HEK293 (cell line): ENCODE data around the gene SEC16A.

Experiments
- CTCF ChIA-PET: fragments of 350-600 bp; formaldehyde crosslinking; extraction: SDS; loops from one replicate; lab custom pipeline; 2021; ENCODE audit warnings: antibody characterized with exemption; lab: Yijun Ruan, JAX
- POLR2A ChIA-PET: fragments of 300-600 bp; formaldehyde crosslinking; extraction: SDS; loops from one replicate; lab custom pipeline; 2020; ENCODE audit warnings: antibody characterized with exemption, inconsistent platforms; lab: Yijun Ruan, JAX
- H3K27ac ChIP-seq: fragments of 200-500 bp; sonication (Bioruptor generic); 2 replicates; pipeline ENCODE4 v1.5.1; 2014; ENCODE audit warnings: low read depth, low read length, control low read depth, inconsistent platforms; ENCODE audit errors: extremely low read depth
- H3K36me3 ChIP-seq, 2 experiments: fragments of 200-500 bp in 1 of 2; sonication (Bioruptor generic) in 1 of 2; 1 replicate in 1 of 2; 2 replicates in 1 of 2; pipeline ENCODE4 v1.5.1; 2014 to 2017; ENCODE audit warnings: inconsistent platforms in 2 of 2, low read length in 2 of 2; ENCODE audit not compliant: control insufficient read depth in 2 of 2, insufficient read depth in 1 of 2
- H3K4me1 ChIP-seq: fragments of 200-500 bp; sonication (Bioruptor generic); 2 replicates; pipeline ENCODE4 v1.5.1; 2014; ENCODE audit warnings: mild to moderate bottlenecking, low read length, inconsistent platforms; ENCODE audit not compliant: control insufficient read depth, insufficient read depth
- H3K4me3 ChIP-seq: 2 replicates; pipeline ENCODE4 v1.5.1; 2011; ENCODE audit warnings: low read depth, mild to moderate bottlenecking, control low read depth, low read length, moderate library complexity
- H3K9me3 ChIP-seq: fragments of 200-500 bp; sonication (Bioruptor generic); 2 replicates; pipeline ENCODE4 v1.5.1; 2014; ENCODE audit warnings: low read depth, low read length, inconsistent platforms; ENCODE audit not compliant: control insufficient read depth, insufficient read depth
- KLF8 ChIP-seq: fragments of 450-650 bp; formaldehyde crosslinking; IDR thresholded peaks from 2 replicates; pipeline ENCODE4 v1.5.1; 2016; ENCODE audit warnings: missing biosample characterization, missing genetic modification characterization
- OSR2 ChIP-seq: fragments of 450-650 bp; formaldehyde crosslinking; IDR thresholded peaks from 2 replicates; pipeline ENCODE4 v1.5.1; 2016; ENCODE audit warnings: missing biosample characterization, missing genetic modification characterization
- SP3 ChIP-seq: fragments of 450-650 bp; formaldehyde crosslinking; IDR thresholded peaks from 2 replicates; pipeline ENCODE4 v1.5.1; 2016; ENCODE audit warnings: missing biosample characterization, missing genetic modification characterization
- ZBTB17 ChIP-seq: fragments of 450-650 bp; formaldehyde crosslinking; IDR thresholded peaks from 2 replicates; pipeline ENCODE4 v1.5.1; 2016; ENCODE audit warnings: missing biosample characterization, missing genetic modification characterization
- ZBTB20 ChIP-seq: fragments of 450-650 bp; formaldehyde crosslinking; IDR thresholded peaks from 2 replicates; pipeline ENCODE4 v1.5.1; 2016; ENCODE audit warnings: missing biosample characterization, missing genetic modification characterization
- ZFHX2 ChIP-seq: fragments of 450-650 bp; formaldehyde crosslinking; conservative IDR thresholded peaks from 2 replicates; pipeline ENCODE4 v1.5.1; 2016; ENCODE audit warnings: missing biosample characterization, missing genetic modification characterization
- ZFP3 ChIP-seq: fragments of 450-650 bp; formaldehyde crosslinking; IDR thresholded peaks from 2 replicates; pipeline ENCODE4 v1.5.1; 2016; ENCODE audit warnings: low read depth, missing biosample characterization, missing genetic modification characterization
- ZIC2 ChIP-seq: fragments of 450-650 bp; formaldehyde crosslinking; IDR thresholded peaks from 2 replicates; pipeline ENCODE4 v1.5.1; 2016; ENCODE audit warnings: missing biosample characterization, missing genetic modification characterization
- ZNF248 ChIP-seq: fragments of 450-650 bp; formaldehyde crosslinking; IDR thresholded peaks from 2 replicates; pipeline ENCODE4 v1.5.1; 2017; ENCODE audit warnings: missing biosample characterization, missing genetic modification characterization
- ZNF274 ChIP-seq, 2 experiments: fragments of 200-500 bp in 1 of 2; fragments of 450-650 bp in 1 of 2; sonication (Bioruptor generic) in 1 of 2; formaldehyde crosslinking in 1 of 2; IDR thresholded peaks; 2 replicates each; pipeline versions ENCODE4 v1.5.1 to v1.6.1; 2014 to 2016; ENCODE audit warnings: borderline replicate concordance in 1 of 2, inconsistent platforms in 1 of 2, low read length in 1 of 2, missing biosample characterization in 1 of 2, missing genetic modification characterization in 1 of 2
- ZNF549 ChIP-seq: fragments of 450-650 bp; IDR thresholded peaks from 2 replicates; pipeline ENCODE4 v1.5.1; 2018; ENCODE audit warnings: missing biosample characterization, missing genetic modification characterization, mild to moderate bottlenecking, inconsistent platforms, moderate library complexity
- ZNF600 ChIP-seq: fragments of 450-650 bp; formaldehyde crosslinking; IDR thresholded peaks from 2 replicates; pipeline ENCODE4 v1.5.1; 2016; ENCODE audit warnings: missing biosample characterization, missing genetic modification characterization
- ZNF777 ChIP-seq: fragments of 450-650 bp; formaldehyde crosslinking; IDR thresholded peaks from 2 replicates; pipeline ENCODE4 v1.5.1; 2017; ENCODE audit warnings: missing biosample characterization, missing genetic modification characterization, borderline replicate concordance
- TF ChIP-seq, protein P1 (sequence below): fragments of 450-650 bp; formaldehyde crosslinking; IDR thresholded peaks from 2 replicates; pipeline ENCODE4 v1.5.1; 2016; ENCODE audit warnings: missing biosample characterization, missing genetic modification characterization
- TF ChIP-seq, protein P2 (sequence below): fragments of 450-650 bp; formaldehyde crosslinking; IDR thresholded peaks from 2 replicates; pipeline ENCODE4 v1.5.1; 2017; ENCODE audit warnings: missing biosample characterization, mild to moderate bottlenecking, missing genetic modification characterization, moderate library complexity
- TF ChIP-seq, protein P3 (sequence below): fragments of 450-650 bp; formaldehyde crosslinking; IDR thresholded peaks from 2 replicates; pipeline ENCODE4 v1.5.1; 2016; ENCODE audit warnings: missing biosample characterization, missing genetic modification characterization

Gene SEC16A

GRCh38 chr9:136521537-136521936 is 38.7 kb upstream of the SEC16A start (continued):
- TF ChIP-seq ZFP3 (tag by site-specific recombination) = no peak
- no peak for TF ChIP-seq ZBTB17 (tag by site-specific recombination)
- TF ChIP-seq, protein P1, sequence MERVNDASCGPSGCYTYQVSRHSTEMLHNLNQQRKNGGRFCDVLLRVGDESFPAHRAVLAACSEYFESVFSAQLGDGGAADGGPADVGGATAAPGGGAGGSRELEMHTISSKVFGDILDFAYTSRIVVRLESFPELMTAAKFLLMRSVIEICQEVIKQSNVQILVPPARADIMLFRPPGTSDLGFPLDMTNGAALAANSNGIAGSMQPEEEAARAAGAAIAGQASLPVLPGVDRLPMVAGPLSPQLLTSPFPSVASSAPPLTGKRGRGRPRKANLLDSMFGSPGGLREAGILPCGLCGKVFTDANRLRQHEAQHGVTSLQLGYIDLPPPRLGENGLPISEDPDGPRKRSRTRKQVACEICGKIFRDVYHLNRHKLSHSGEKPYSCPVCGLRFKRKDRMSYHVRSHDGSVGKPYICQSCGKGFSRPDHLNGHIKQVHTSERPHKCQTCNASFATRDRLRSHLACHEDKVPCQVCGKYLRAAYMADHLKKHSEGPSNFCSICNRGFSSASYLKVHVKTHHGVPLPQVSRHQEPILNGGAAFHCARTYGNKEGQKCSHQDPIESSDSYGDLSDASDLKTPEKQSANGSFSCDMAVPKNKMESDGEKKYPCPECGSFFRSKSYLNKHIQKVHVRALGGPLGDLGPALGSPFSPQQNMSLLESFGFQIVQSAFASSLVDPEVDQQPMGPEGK (tag by site-specific recombination) = 0 out of 2 replicates have a peak, but pooled peaks have one; percentile 10
- TF ChIP-seq, protein P2, sequence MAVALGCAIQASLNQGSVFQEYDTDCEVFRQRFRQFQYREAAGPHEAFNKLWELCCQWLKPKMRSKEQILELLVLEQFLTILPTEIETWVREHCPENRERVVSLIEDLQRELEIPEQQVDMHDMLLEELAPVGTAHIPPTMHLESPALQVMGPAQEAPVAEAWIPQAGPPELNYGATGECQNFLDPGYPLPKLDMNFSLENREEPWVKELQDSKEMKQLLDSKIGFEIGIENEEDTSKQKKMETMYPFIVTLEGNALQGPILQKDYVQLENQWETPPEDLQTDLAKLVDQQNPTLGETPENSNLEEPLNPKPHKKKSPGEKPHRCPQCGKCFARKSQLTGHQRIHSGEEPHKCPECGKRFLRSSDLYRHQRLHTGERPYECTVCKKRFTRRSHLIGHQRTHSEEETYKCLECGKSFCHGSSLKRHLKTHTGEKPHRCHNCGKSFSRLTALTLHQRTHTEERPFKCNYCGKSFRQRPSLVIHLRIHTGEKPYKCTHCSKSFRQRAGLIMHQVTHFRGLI (tag by site-specific recombination) = peak; percentile 40; the same call in 1 of the 2 replicates
- TF ChIP-seq ZBTB20 (tag by site-specific recombination) = no peak
- 0 out of 2 replicates have a peak, but pooled peaks have one; percentile 37 for TF ChIP-seq ZNF600 (tag by site-specific recombination)

DNA sequence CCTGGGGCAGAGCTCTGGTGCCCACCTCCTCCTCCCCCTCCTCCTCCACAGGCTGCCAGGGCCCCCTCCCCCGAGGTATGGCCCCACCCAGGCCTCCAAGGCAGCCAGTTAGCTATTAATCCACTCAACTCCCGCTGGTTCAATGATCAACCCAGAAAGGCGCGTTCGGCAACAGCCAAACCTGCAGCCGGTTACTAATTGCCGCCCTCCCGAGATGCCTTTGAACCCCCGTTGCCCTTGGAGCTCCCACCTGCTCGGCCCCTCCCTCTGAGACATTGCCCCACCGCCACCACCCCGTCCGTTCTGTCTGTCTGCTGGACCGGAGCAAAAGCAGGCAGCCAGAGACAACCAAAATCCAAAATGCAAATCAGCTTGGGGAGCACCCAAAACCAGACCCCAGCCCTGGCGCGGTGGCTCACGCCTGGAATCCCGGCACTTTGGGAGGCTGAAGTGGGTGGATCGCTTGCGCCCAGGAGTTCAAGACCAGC is 37.3 kb upstream of the SEC16A start:
- TF ChIP-seq ZNF248 (tag by site-specific recombination) (no peak), ZFHX2 (tag by site-specific recombination) (0 out of 2 replicates have a peak, but pooled peaks have one; percentile 8)
- Histone ChIP-seq H3K27ac (no peak overlapping the region), H3K4me1 (no peaks in the 10 kb centered on the region), H3K9me3 (no peaks in the 10 kb centered on the region), H3K36me3 (peaks cover 0 to 35% of the 10 kb centered on the region in 2 experiments; a peak in 1 of 3 replicates), H3K4me3 (no peak overlapping the region)
- POLR2A ChIA-PET = interaction anchor here (0.7 kb wide), 1 partner anchor 208 kb away, joined by 3 read pairs; no protein-coding TSS in a partner anchor
- CTCF ChIA-PET = no interaction called here

DNA sequence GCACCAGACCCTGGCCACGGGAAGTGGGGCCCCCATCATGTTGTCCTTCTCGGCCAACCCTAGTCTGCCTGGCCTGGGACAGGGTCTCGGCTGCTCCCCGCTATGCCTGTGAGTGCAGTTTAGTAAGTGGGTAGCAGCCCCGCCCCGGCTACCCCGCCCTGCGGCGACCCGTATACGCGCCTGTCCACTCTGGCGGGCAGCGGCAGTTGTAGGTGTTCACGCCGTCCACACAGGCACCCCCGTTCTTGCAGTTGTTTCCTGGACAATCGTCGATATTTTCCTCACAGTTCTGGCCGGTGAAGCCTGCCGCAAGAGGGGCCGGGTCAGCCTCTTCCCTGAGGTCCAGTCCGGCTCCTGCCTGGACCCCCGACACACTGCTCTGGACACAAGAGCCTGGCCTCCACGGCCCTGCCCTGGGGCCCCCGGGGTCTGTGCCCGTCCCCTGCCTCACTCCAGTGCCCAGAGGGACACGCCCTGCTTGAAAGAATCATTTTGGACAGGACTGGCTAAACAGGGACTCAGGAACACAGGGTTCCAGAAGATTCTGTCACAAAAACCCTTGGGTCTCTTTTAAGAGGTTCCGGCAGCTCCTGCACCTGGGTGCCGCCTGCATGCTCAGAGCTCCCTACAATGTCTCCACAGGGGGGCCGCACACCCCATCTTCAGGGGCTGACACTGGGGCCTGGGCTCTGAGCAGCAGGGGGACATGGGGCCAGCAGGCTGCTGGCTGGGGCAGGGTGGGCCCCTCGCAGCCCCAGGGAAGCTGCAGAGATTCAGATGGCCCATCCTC is 36.6 kb upstream of the SEC16A start:
- H3K9me3 ChIP-seq = no peaks in the 10 kb centered on the region
- no peaks in the 10 kb centered on the region for H3K4me1 ChIP-seq
- no peak overlapping the region for H3K27ac ChIP-seq
- ChIA-PET POLR2A (no interaction called here), CTCF (no interaction called here)
- H3K36me3 ChIP-seq = peaks cover 0 to 42% of the 10 kb centered on the region in 2 experiments; a peak in 1 of 3 replicates
- no peak overlapping the region for H3K4me3 ChIP-seq
- TF ChIP-seq ZIC2 (tag by site-specific recombination) = peak; percentile 39; the same call in 1 of the 2 replicates
- TF ChIP-seq ZNF274 (IDR thresholded peaks at IDR 0.05; ENCODE audit: low read length) = no peak
- no peak for TF ChIP-seq ZNF274 (tag by site-specific recombination; IDR thresholded peaks at IDR 0.05; ENCODE audit: borderline replicate concordance)

- CTCF ChIA-PET = no interaction called here
- TF ChIP-seq ZIC2 (tag by site-specific recombination) (no peak), SP3 (no peak), OSR2 (no peak), ZNF777 (tag by site-specific recombination) (no peak), KLF8 (peak; percentile 63; the same call in 1 of the 2 replicates), ZNF549 (tag by site-specific recombination) (no peak)
- TF ChIP-seq, protein P3, sequence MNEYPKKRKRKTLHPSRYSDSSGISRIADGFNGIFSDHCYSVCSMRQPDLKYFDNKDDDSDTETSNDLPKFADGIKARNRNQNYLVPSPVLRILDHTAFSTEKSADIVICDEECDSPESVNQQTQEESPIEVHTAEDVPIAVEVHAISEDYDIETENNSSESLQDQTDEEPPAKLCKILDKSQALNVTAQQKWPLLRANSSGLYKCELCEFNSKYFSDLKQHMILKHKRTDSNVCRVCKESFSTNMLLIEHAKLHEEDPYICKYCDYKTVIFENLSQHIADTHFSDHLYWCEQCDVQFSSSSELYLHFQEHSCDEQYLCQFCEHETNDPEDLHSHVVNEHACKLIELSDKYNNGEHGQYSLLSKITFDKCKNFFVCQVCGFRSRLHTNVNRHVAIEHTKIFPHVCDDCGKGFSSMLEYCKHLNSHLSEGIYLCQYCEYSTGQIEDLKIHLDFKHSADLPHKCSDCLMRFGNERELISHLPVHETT (tag by site-specific recombination) = 0 out of 2 replicates have a peak, but pooled peaks have one; percentile 24
- POLR2A ChIA-PET = no interaction called here
- H3K27ac ChIP-seq = no peak overlapping the region
- H3K9me3 ChIP-seq = no peaks in the 10 kb centered on the region
- peaks cover 0 to 48% of the 10 kb centered on the region in 2 experiments; a peak in 1 of 3 replicates for H3K36me3 ChIP-seq
- H3K4me3 ChIP-seq = no peak overlapping the region
- H3K4me1 ChIP-seq = no peaks in the 10 kb centered on the region
These were observed 35.8 kb upstream of the SEC16A start for GRCh38 chr9:136518623-136519022.
